ENCODE measurements around the gene IQSEC1. TPM values are rescaled to one million over a fixed set of nuclear protein-coding genes. Genes with fewer than 3 reads are reported as not detected.
A peak's percentile ranks its signal among the peaks of the same experiment; 100 is the strongest.

IQSEC1 gene
- total and polyA plus RNA-seq, 2 of the 8 experiments (the other 6 are each of a cell fraction or from before 2014, with no cell fraction given): 6.8 to 28.8 TPM

DNA sequence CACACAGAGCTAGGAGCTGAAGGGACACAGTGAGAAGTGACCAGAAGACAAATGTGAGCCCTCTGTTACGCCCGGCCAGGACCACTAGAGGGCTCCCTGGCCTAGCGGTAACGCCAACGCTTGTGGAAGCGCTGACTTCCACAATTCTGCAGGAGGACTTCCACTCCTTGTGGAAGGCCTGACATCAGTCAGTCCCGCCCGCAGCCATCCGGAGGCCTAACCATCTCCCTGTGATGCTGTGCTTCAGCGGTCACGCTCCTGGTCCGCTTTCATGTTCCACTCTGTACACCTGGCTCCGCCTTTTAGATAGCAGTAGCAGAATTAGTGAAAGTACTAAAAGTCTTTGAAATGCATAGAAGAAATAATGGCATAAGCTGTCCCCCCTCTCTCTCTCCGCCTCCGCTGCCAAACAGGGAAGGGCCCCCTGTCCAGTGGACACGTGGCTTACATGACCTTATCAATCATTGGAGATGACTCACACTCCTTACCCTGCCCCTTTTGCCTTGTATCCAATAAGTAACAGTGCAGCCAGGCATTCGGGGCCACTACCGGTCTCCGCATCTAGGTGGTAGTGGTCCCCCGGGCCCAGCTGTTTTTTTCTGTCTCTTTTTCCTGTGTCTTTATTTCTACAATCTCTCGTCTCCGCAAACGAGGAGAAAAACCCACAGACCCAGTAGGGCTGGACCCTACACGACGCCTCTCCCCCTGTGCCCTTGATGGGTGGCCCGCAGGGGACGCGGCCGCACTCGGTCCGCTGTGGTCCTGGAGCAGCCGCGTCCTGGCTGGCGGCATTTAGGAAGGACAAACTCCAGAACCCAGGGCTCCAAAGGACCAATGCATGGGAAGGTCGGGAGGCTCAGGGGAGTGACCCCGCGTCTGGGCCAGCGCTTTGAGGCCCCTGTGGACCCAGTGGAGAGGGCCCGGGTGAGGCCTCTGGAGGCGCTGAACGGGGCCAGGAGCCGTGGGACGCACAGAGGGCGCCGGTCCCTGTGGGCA is 204.9 kb downstream of the IQSEC1 start (continued):
- TF ChIP-seq, protein P1, sequence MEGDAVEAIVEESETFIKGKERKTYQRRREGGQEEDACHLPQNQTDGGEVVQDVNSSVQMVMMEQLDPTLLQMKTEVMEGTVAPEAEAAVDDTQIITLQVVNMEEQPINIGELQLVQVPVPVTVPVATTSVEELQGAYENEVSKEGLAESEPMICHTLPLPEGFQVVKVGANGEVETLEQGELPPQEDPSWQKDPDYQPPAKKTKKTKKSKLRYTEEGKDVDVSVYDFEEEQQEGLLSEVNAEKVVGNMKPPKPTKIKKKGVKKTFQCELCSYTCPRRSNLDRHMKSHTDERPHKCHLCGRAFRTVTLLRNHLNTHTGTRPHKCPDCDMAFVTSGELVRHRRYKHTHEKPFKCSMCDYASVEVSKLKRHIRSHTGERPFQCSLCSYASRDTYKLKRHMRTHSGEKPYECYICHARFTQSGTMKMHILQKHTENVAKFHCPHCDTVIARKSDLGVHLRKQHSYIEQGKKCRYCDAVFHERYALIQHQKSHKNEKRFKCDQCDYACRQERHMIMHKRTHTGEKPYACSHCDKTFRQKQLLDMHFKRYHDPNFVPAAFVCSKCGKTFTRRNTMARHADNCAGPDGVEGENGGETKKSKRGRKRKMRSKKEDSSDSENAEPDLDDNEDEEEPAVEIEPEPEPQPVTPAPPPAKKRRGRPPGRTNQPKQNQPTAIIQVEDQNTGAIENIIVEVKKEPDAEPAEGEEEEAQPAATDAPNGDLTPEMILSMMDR (IDR thresholded peaks at IDR 0.05; ENCODE audit: control extremely low read depth in 1 of 3, insufficient read depth in 1 of 3, low read depth in 1 of 3, low read length in 3 of 3): peak; percentile 89 to 94 (median 93)
- TF ChIP-seq CTBP2 (IDR thresholded peaks at IDR 0.05; ENCODE audit: borderline replicate concordance, insufficient read depth, insufficient read length, low read length): no peak
- no peak for TF ChIP-seq SP2 (IDR thresholded peaks at IDR 0.05; ENCODE audit: low read length)
- peak; percentile 84 to 88 for TF ChIP-seq RAD21 (IDR thresholded peaks at IDR 0.05 in 1 of 2, conservative IDR thresholded peaks at IDR 0.05 in 1 of 2; ENCODE audit: low read depth in 2 of 2, low read length in 2 of 2)
- TF ChIP-seq, protein P2, sequence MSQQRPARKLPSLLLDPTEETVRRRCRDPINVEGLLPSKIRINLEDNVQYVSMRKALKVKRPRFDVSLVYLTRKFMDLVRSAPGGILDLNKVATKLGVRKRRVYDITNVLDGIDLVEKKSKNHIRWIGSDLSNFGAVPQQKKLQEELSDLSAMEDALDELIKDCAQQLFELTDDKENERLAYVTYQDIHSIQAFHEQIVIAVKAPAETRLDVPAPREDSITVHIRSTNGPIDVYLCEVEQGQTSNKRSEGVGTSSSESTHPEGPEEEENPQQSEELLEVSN (IDR thresholded peaks at IDR 0.05): no peak
- no peak for TF ChIP-seq YY1 (IDR thresholded peaks at IDR 0.05; ENCODE audit: low read depth, low read length)
- TF ChIP-seq RFX5 (IDR thresholded peaks at IDR 0.05; ENCODE audit: borderline replicate concordance, low read depth, low read length): no peak
- no peak for TF ChIP-seq CBX8 (IDR thresholded peaks at IDR 0.05; ENCODE audit: borderline replicate concordance, low read depth, low read length)
- no peak for TF ChIP-seq KDM4A (IDR thresholded peaks at IDR 0.05; ENCODE audit: low read depth, low read length, severe bottlenecking)
- TF ChIP-seq GTF2F1 (IDR thresholded peaks at IDR 0.05; ENCODE audit: borderline replicate concordance, low read depth, low read length): no peak
- TF ChIP-seq ZNF274 (IDR thresholded peaks at IDR 0.05; ENCODE audit: borderline replicate concordance, extremely low read depth, low read length): no peak
- TF ChIP-seq JUND (IDR thresholded peaks at IDR 0.05; ENCODE audit: low read length): no peak
- TF ChIP-seq, protein P3, sequence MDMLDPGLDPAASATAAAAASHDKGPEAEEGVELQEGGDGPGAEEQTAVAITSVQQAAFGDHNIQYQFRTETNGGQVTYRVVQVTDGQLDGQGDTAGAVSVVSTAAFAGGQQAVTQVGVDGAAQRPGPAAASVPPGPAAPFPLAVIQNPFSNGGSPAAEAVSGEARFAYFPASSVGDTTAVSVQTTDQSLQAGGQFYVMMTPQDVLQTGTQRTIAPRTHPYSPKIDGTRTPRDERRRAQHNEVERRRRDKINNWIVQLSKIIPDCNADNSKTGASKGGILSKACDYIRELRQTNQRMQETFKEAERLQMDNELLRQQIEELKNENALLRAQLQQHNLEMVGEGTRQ (IDR thresholded peaks at IDR 0.05; ENCODE audit: low read length): no peak
- no peak for TF ChIP-seq RBBP5 (IDR thresholded peaks at IDR 0.05; ENCODE audit: borderline replicate concordance, low read depth, low read length)
- TF ChIP-seq KDM1A (IDR thresholded peaks at IDR 0.05; ENCODE audit: borderline replicate concordance, low read length): no peak
- TF ChIP-seq ASH2L (IDR thresholded peaks at IDR 0.05; ENCODE audit: low read length): no peak
